A549 (cell line): ENCODE measurements around the gene AGBL4.

ENCODE experiments used
- CTCF ChIP-seq: fragments of >200 bp; sonication (Bioruptor Twin); formaldehyde crosslinking; IDR thresholded peaks from 3 replicates; pipeline ENCODE4 v1.5.1; 2016
- KDM1A ChIP-seq: fragments of 200-600 bp; sonication (generic); IDR thresholded peaks from 2 replicates; pipeline ENCODE4 v1.6.1; 2016; ENCODE audit warnings: low read depth, mild to moderate bottlenecking
- PHF8 ChIP-seq: fragments of 200-600 bp; sonication (generic); IDR thresholded peaks from 2 replicates; pipeline ENCODE4 v1.6.1; 2016; ENCODE audit warnings: low read depth, mild to moderate bottlenecking, antibody characterized with exemption, moderate library complexity, borderline replicate concordance
- POLR2AphosphoS2 ChIP-seq: conservative IDR thresholded peaks from 2 replicates; pipeline ENCODE4 v1.6.1; 2012; ENCODE audit warnings: low read length, improper control_type of control experiment, inconsistent platforms

GRCh38 chr1:49435291-49435690 is 588.5 kb downstream of the AGBL4 start:
- TF ChIP-seq KDM1A (no peak), CTCF (no peak), POLR2AphosphoS2 (no peak), PHF8 (no peak)
